Neural progenitor cell (in vitro differentiated cells): ENCODE measurements around the gene RBMS1.

Source experiments
- CTCF ChIP-seq: fragments of 200-600 bp; sonication (generic); IDR thresholded peaks from 2 replicates; pipeline ENCODE4 v1.5.1; 2017; ENCODE audit warnings: antibody characterized with exemption, mild to moderate bottlenecking
- EZH2 ChIP-seq: fragments of 200-600 bp; sonication (generic); IDR thresholded peaks from 2 replicates; pipeline ENCODE4 v1.6.1; 2017; ENCODE audit warnings: antibody characterized with exemption, mild to moderate bottlenecking, moderate library complexity
- EZH2phosphoT487 ChIP-seq: fragments of 200-600 bp; sonication (generic); IDR thresholded peaks from 2 replicates; pipeline ENCODE4 v1.6.1; 2017; ENCODE audit warnings: antibody characterized with exemption

GRCh38 chr2:160538115-160538514, 44.5 kb upstream of the RBMS1 start:
- no peak for TF ChIP-seq CTCF
- TF ChIP-seq EZH2phosphoT487: no peak
- no peak for TF ChIP-seq EZH2
